Upper lobe of right lung (tissue), 1 donor: ENCODE measurements around the gene TMEM272. TPM values are rescaled to one million over a fixed set of nuclear protein-coding genes. Genes with fewer than 3 reads are reported as not detected.

Source experiments
- ATAC-seq: fragments of 200-7000 bp; cut with Tn5 transposase; one replicate; pipeline ENCODE4 v1.9.1; 2020; ENCODE audit warnings: mild to moderate bottlenecking, moderate library complexity
- DNase-seq: peaks from one replicate; pipeline ENCODE4 v3.0.0-alpha.2; 2020
- H3K27ac ChIP-seq: fragments of 200-600 bp; one replicate; pipeline ENCODE4 v1.8.0; 2022
- H3K27me3 ChIP-seq: fragments of 200-600 bp; one replicate; pipeline ENCODE4 v1.8.0; 2022; ENCODE audit warnings: mild to moderate bottlenecking
- H3K36me3 ChIP-seq: fragments of 200-600 bp; one replicate; pipeline ENCODE4 v1.8.0; 2022
- H3K4me1 ChIP-seq: fragments of 200-600 bp; one replicate; pipeline ENCODE4 v1.8.0; 2022
- H3K4me3 ChIP-seq: fragments of 200-600 bp; one replicate; pipeline ENCODE4 v1.8.0; 2022; ENCODE audit warnings: mild to moderate bottlenecking
- H3K9me3 ChIP-seq: fragments of 200-600 bp; one replicate; pipeline ENCODE4 v1.8.0; 2022
- intact Hi-C: fragments of 100-400 bp; cut with DNase I; formaldehyde crosslinking; loops from one replicate; pipeline ENCODE4 v1.11.0; 2022
- total RNA-seq: library from RNA; stranded (reverse); fragmentation: NEBNext Ultra II Directional; extraction: Animal tissue kit (Norgen Biotek cat#: 25700); gene quantifications from one replicate; pipeline ENCODE4 v1.2.1, GENCODE V29; 2021
- TF ChIP-seq, protein P1 (sequence below): fragments of 200-600 bp; IDR thresholded peaks from one replicate; pipeline ENCODE4 v1.8.0; 2022; ENCODE audit warnings: antibody characterized with exemption
- donor health status: DM: no; HTN: yes; CAD: no; lungs with severe emphysema.

The TMEM272 gene
- total RNA-seq, 1 donor from 2014 or later = not detected

GRCh38 chr13:51882570-51883225, 37.7 kb upstream of the TMEM272 start:
- Histone ChIP-seq H3K36me3 (no peaks in the 10 kb centered on the region), H3K4me1 (no peaks in the 10 kb centered on the region), H3K9me3 (no peaks in the 10 kb centered on the region), H3K4me3 (no peak overlapping the region), H3K27me3 (no peaks in the 10 kb centered on the region), H3K27ac (no peak overlapping the region)
- no peak for ATAC-seq
- DNase-seq = no peak
- TF ChIP-seq, protein P1, sequence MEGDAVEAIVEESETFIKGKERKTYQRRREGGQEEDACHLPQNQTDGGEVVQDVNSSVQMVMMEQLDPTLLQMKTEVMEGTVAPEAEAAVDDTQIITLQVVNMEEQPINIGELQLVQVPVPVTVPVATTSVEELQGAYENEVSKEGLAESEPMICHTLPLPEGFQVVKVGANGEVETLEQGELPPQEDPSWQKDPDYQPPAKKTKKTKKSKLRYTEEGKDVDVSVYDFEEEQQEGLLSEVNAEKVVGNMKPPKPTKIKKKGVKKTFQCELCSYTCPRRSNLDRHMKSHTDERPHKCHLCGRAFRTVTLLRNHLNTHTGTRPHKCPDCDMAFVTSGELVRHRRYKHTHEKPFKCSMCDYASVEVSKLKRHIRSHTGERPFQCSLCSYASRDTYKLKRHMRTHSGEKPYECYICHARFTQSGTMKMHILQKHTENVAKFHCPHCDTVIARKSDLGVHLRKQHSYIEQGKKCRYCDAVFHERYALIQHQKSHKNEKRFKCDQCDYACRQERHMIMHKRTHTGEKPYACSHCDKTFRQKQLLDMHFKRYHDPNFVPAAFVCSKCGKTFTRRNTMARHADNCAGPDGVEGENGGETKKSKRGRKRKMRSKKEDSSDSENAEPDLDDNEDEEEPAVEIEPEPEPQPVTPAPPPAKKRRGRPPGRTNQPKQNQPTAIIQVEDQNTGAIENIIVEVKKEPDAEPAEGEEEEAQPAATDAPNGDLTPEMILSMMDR = no peak
- intact Hi-C loops = no loop called here

DNA sequence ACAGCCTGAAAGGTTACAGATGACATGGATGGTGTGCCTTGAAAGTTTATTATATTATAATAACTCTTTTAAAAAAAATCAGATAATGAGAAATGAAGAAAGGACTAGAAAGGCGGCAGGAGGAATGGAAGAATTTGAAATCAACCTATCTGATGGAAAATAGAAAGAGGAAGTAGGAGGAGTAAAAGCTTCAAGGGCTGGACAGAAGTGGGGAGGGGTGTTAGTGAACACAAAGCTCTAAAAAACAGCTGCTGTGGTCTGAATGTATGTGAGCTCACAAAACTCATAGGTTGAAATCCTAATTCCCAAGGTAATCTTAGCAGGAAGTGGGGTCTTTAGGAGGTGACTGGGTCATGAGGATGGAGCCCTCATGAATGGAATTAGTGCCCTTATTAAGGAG, 36.3 kb upstream of the TMEM272 start:
- TF ChIP-seq, protein P1 = no peak
- intact Hi-C loops = no loop called here
- H3K36me3 ChIP-seq = no peaks in the 10 kb centered on the region
- no peak overlapping the region for H3K4me3 ChIP-seq
- no peak overlapping the region for H3K27ac ChIP-seq
- no peaks in the 10 kb centered on the region for H3K4me1 ChIP-seq
- ATAC-seq (no peak), DNase-seq (no peak)
- H3K27me3 ChIP-seq = no peaks in the 10 kb centered on the region
- no peaks in the 10 kb centered on the region for H3K9me3 ChIP-seq

GRCh38 chr13:51879133-51879532, 34.2 kb upstream of the TMEM272 start:
- intact Hi-C loops = no loop called here
- H3K9me3 ChIP-seq = no peaks in the 10 kb centered on the region
- no peaks in the 10 kb centered on the region for H3K4me1 ChIP-seq
- no peak for ATAC-seq
- DNase-seq = no peak
- H3K27ac ChIP-seq = no peak overlapping the region
- no peaks in the 10 kb centered on the region for H3K36me3 ChIP-seq
- no peaks in the 10 kb centered on the region for H3K27me3 ChIP-seq
- H3K4me3 ChIP-seq = no peak overlapping the region
- TF ChIP-seq, protein P1 = no peak

GRCh38 chr13:51874651-51875050, 29.7 kb upstream of the TMEM272 start:
- Histone ChIP-seq H3K36me3 (no peaks in the 10 kb centered on the region), H3K4me3 (no peak overlapping the region), H3K4me1 (no peaks in the 10 kb centered on the region), H3K27me3 (no peaks in the 10 kb centered on the region), H3K9me3 (no peaks in the 10 kb centered on the region), H3K27ac (no peak overlapping the region)
- DNase-seq (no peak), ATAC-seq (no peak)
- TF ChIP-seq, protein P1 = no peak
- intact Hi-C loops = no loop called here

DNA sequence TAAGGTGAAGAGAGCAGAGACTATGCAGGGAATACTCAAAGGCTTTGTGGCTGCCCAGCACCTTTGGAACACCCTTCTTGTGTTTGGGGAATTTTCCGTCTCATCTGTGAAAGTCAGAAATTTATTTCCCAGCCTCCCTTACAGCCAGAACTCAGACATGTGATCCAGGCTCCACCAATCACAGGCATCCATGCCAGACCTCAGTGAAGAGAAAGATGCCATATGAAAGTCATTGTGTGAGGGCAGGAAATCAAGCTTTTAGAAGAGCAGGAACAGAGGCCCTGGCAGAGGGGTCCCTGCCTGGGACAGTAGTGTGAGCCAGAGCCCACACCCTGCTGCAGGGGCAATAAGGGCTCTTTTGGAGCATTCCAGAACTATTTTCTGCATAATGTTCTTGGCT, 28.9 kb upstream of the TMEM272 start:
- DNase-seq = no peak
- no peak for ATAC-seq
- Histone ChIP-seq H3K9me3 (no peaks in the 10 kb centered on the region), H3K4me3 (no peak overlapping the region), H3K27me3 (no peaks in the 10 kb centered on the region), H3K4me1 (no peaks in the 10 kb centered on the region), H3K27ac (no peak overlapping the region), H3K36me3 (no peaks in the 10 kb centered on the region)
- intact Hi-C loops = no loop called here
- TF ChIP-seq, protein P1 = no peak
